Adrenal gland (tissue), 5 donors: ENCODE data around the gene TYMP.

ENCODE experiments used
- CTCF ChIP-seq, 6 experiments: fragments of 450-650 bp in 4 of 6; fragments of 200-600 bp in 2 of 6; sonication (generic) in 1 of 6; IDR thresholded peaks; 1 replicate in 5 of 6; 2 replicates in 1 of 6; pipeline versions ENCODE4 v1.5.1 to v1.8.0; 2016 to 2021; ENCODE audit warnings: antibody characterized with exemption in 6 of 6, mild to moderate bottlenecking in 2 of 6, moderate library complexity in 1 of 6
- POLR2A ChIP-seq, 2 donors: fragments of 450-650 bp; IDR thresholded peaks; one replicate each; pipeline ENCODE4 v1.6.1; 2017; ENCODE audit warnings: antibody characterized with exemption in 2 of 2, mild to moderate bottlenecking in 2 of 2, moderate library complexity in 1 of 2
- donor health status: DM: no; HTN: no; CAD: no.

- TF ChIP-seq POLR2A (IDR thresholded peaks at IDR 0.05) (no peak), CTCF (IDR thresholded peaks at IDR 0.05) (no peak)
Measured at GRCh38 chr22:50572965-50573364, 43.2 kb upstream of the TYMP start.
